Measurements from ENCODE around the gene C1orf94. TPM values are rescaled to one million over a fixed set of nuclear protein-coding genes. Genes with fewer than 3 reads are reported as not detected.

C1orf94 gene
- total RNA-seq, 1 donor from 2014 or later: not detected

DNA sequence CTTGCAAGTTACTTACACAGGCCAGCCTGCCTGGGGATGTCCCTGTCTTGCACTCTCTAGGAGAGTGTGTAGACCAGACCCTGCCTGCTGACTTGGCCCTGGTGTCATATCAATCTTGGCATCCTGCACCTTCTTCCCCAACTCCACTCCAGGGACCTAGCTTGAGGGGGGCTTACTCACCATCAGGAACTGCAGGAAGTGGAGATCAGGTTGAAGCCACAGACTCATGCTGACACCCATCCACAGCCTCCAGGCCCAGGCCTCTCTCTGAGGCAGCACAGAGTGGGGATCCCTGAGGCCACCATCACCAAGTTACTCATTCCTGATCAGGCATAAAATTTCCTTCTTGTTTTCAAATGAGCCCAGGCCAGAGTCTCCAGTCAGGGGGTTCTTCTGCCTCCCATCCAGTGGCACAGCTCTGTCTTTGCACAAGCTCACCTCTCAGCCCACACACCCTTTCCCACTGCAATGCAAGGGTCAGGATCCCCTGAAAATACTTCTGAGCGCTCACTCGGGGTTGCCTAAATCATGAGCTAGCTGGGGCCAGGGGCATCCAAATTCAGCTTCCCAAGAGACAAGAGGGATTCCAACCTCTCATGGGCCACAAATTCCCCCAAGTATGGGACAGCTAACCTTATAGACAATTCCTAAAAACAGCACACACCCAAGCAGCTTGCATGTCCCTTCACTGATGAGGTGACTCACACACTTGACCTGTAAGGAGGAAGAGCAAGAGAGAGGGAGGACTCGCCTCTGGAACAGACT lies 45.1 kb upstream of the C1orf94 start:
- no peaks in the 10 kb centered on the region for H3K27me3 ChIP-seq (ENCODE audit: control insufficient read depth, insufficient read depth, low read length)
- DNase-seq (ENCODE audit: low read depth) (no peak), FAIRE-seq (no peak)
- TF ChIP-seq, protein P1, sequence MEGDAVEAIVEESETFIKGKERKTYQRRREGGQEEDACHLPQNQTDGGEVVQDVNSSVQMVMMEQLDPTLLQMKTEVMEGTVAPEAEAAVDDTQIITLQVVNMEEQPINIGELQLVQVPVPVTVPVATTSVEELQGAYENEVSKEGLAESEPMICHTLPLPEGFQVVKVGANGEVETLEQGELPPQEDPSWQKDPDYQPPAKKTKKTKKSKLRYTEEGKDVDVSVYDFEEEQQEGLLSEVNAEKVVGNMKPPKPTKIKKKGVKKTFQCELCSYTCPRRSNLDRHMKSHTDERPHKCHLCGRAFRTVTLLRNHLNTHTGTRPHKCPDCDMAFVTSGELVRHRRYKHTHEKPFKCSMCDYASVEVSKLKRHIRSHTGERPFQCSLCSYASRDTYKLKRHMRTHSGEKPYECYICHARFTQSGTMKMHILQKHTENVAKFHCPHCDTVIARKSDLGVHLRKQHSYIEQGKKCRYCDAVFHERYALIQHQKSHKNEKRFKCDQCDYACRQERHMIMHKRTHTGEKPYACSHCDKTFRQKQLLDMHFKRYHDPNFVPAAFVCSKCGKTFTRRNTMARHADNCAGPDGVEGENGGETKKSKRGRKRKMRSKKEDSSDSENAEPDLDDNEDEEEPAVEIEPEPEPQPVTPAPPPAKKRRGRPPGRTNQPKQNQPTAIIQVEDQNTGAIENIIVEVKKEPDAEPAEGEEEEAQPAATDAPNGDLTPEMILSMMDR (IDR thresholded peaks at IDR 0.05; ENCODE audit: insufficient read depth, low read length, severe bottlenecking): no peak
- H3K4me3 ChIP-seq (ENCODE audit: low read depth, low read length): no peak overlapping the region
- no peaks in the 10 kb centered on the region for H3K36me3 ChIP-seq (ENCODE audit: control insufficient read depth, insufficient read depth, low read length)

DNA sequence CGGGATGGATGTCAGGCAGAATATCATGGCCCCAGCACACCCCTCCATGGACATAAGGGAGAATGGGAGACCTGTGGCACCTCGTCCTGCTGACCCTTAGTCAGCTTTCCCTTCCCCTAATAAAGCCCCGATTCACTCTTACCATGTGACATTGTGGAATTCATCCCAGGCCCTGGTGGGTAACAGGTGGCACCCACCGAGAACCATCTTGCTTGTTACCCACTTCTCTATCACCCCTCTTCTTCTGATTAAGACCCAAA lies 44.6 kb upstream of the C1orf94 start:
- Histone ChIP-seq H3K4me3 (ENCODE audit: low read depth, low read length) (no peak overlapping the region), H3K27me3 (ENCODE audit: control insufficient read depth, insufficient read depth, low read length) (no peaks in the 10 kb centered on the region), H3K36me3 (ENCODE audit: control insufficient read depth, insufficient read depth, low read length) (no peaks in the 10 kb centered on the region)
- no peak for DNase-seq (ENCODE audit: low read depth)
- TF ChIP-seq, protein P1 (IDR thresholded peaks at IDR 0.05; ENCODE audit: insufficient read depth, low read length, severe bottlenecking): no peak
- FAIRE-seq: no peak

DNA sequence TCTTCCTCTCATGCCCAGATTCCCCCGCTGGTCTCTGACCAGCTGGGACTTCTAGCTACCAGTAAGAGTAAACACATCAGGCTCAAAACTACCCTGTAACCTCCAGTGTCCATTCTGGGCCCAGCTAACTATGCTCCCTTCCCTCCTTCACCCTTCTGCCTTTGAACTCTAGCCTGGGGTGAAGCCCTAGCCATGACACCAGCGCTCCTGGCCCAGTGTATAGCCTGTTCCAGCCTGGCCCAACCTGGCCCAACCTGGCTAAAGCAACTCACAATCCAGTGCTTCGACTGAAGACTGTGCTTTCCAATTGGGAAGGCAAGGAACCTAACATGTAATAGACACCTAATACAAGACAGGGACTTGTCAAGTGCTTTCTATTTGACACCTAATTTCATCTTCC lies 39.3 kb upstream of the C1orf94 start:
- H3K36me3 ChIP-seq (ENCODE audit: control insufficient read depth, insufficient read depth, low read length): no peaks in the 10 kb centered on the region
- DNase-seq (ENCODE audit: low read depth): no peak
- no peak for FAIRE-seq
- no peak overlapping the region for H3K4me3 ChIP-seq (ENCODE audit: low read depth, low read length)
- TF ChIP-seq, protein P1 (IDR thresholded peaks at IDR 0.05; ENCODE audit: insufficient read depth, low read length, severe bottlenecking): no peak
- no peaks in the 10 kb centered on the region for H3K27me3 ChIP-seq (ENCODE audit: control insufficient read depth, insufficient read depth, low read length)

DNA sequence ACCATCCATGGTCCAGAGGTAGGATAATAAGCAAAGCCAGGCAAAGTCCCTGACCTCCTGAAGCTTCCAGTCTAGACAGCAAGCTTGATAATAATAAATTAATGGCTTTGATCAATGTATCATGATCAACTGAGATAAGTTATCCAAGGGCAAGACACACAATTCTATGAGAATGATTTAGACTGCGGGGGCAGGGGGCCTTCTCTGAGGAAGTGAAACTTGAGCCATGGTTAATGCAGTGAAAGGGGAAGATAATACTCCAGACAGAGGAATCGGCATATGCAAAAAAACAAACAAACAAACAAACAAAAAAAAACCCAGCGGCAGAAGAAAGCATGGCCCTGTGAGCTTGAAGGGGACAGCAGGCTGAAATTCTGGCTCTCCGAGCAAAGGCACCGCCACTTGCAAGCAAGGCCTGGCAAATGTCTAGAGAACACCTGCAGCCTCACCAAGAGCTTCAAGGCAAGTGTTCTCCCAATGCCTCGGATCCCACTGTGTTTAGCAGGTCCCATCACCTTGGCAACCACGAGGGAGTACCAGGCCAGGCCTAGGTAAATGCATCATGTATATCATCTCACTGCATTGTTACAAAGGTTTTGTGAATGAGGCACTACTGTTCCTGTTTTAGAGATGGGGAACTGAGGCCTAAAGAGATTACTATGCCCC lies 36.6 kb upstream of the C1orf94 start:
- no peak overlapping the region for H3K4me3 ChIP-seq (ENCODE audit: low read depth, low read length)
- H3K36me3 ChIP-seq (ENCODE audit: control insufficient read depth, insufficient read depth, low read length): no peaks in the 10 kb centered on the region
- TF ChIP-seq, protein P1 (IDR thresholded peaks at IDR 0.05; ENCODE audit: insufficient read depth, low read length, severe bottlenecking): no peak
- no peak for FAIRE-seq
- no peaks in the 10 kb centered on the region for H3K27me3 ChIP-seq (ENCODE audit: control insufficient read depth, insufficient read depth, low read length)
- no peak for DNase-seq (ENCODE audit: low read depth)

DNA sequence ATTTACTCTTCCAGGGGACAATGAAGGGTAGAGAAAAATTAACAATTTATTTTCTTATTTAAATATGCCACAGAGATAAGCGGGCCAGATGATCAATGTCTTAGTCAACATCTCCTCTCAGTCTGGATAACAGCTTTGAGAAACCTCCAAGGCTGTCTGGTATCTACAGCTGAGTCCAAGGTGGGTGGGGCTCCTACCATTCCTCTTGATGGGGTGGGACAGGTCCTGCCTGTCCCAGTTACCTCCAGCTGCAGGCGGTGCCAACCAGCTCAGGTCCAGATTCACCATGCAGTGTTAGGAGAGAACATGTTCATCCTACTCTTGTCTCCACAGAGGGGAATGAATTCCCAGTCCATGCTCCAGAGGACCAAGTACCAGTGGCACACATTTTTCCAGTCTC lies 32.7 kb upstream of the C1orf94 start:
- H3K27me3 ChIP-seq (ENCODE audit: control insufficient read depth, insufficient read depth, low read length): no peaks in the 10 kb centered on the region
- no peak for DNase-seq (ENCODE audit: low read depth)
- TF ChIP-seq, protein P1 (IDR thresholded peaks at IDR 0.05; ENCODE audit: insufficient read depth, low read length, severe bottlenecking): no peak
- no peaks in the 10 kb centered on the region for H3K36me3 ChIP-seq (ENCODE audit: control insufficient read depth, insufficient read depth, low read length)
- H3K4me3 ChIP-seq (ENCODE audit: low read depth, low read length): no peak overlapping the region
- FAIRE-seq: no peak
